GM04503 (cell line): ENCODE measurements around the gene GALNT10.
"Not testable (repeated sequence)": the region's sequence is repeated elsewhere in the genome, so short reads cannot be mapped to it uniquely, and the experiment has no call there.

Experiments
- DNase-seq: peaks from one replicate; pipeline ENCODE4 v3.0.0-alpha.2; 2012; ENCODE audit warnings: low read depth

GALNT10 gene

GRCh38 chr5:154356020-154356655 is 165.6 kb downstream of the GALNT10 start:
- no peak for DNase-seq

GRCh38 chr5:154356958-154357357 is 166.4 kb downstream of the GALNT10 start:
- no peak for DNase-seq

GRCh38 chr5:154358516-154359220 is 168.1 kb downstream of the GALNT10 start:
- no peak for DNase-seq

- DNase-seq = no peak
These were observed 168.7 kb downstream of the GALNT10 start for GRCh38 chr5:154359221-154359573.

- not testable (repeated sequence) for DNase-seq
These were observed 169.7 kb downstream of the GALNT10 start for GRCh38 chr5:154360241-154360640.

- no peak for DNase-seq
These were observed 172.9 kb downstream of the GALNT10 start for GRCh38 chr5:154363411-154363810.

GRCh38 chr5:154364771-154365170 is 174.2 kb downstream of the GALNT10 start:
- no peak for DNase-seq

GRCh38 chr5:154365823-154366222 is 175.3 kb downstream of the GALNT10 start:
- no peak for DNase-seq

- DNase-seq = no peak
These were observed 175.8 kb downstream of the GALNT10 start for GRCh38 chr5:154366353-154366752.

- DNase-seq = no peak
These were observed 176.6 kb downstream of the GALNT10 start for GRCh38 chr5:154367101-154367500.

- DNase-seq = peak; percentile 91
These were observed 177.7 kb downstream of the GALNT10 start for GRCh38 chr5:154368041-154368800.

- no peak for DNase-seq
These were observed 179.1 kb downstream of the GALNT10 start for GRCh38 chr5:154369682-154370081.

- DNase-seq = no peak
These were observed 179.6 kb downstream of the GALNT10 start for GRCh38 chr5:154370119-154370518.

- DNase-seq = no peak
These were observed 180.3 kb downstream of the GALNT10 start for GRCh38 chr5:154370813-154371212.

GRCh38 chr5:154371687-154372086 is 181.2 kb downstream of the GALNT10 start:
- peak; percentile 89 for DNase-seq

GRCh38 chr5:154372661-154373060 is 182.1 kb downstream of the GALNT10 start:
- DNase-seq = no peak

GRCh38 chr5:154373326-154373725 is 182.8 kb downstream of the GALNT10 start:
- no peak for DNase-seq

- no peak for DNase-seq
These were observed 183.2 kb downstream of the GALNT10 start for GRCh38 chr5:154373729-154374179.

- DNase-seq = no peak
These were observed 183.7 kb downstream of the GALNT10 start for GRCh38 chr5:154374264-154374663.

GRCh38 chr5:154375329-154376008 is 184.9 kb downstream of the GALNT10 start:
- no peak for DNase-seq

- DNase-seq = no peak
These were observed 185.9 kb downstream of the GALNT10 start for GRCh38 chr5:154376481-154376880.

GRCh38 chr5:154377754-154378533 is 187.4 kb downstream of the GALNT10 start:
- no peak for DNase-seq
